T-helper 17 cell (primary cell): Measurements from ENCODE around the gene PRR13. TPM values are rescaled to one million over a fixed set of nuclear protein-coding genes. Genes with fewer than 3 reads are reported as not detected.
A peak's percentile ranks its signal among the peaks of the same experiment; 100 is the strongest.
"Not testable (repeated sequence)": the region's sequence is repeated elsewhere in the genome, so short reads cannot be mapped to it uniquely, and the experiment has no call there.

Experiments
- ATAC-seq: fragments of 150-1000 bp; cut with Tn5 transposase; 2 replicates; pipeline ENCODE4 v1.10.0; 2021; ENCODE audit warnings: mild to moderate bottlenecking, moderate library complexity
- DNase-seq, 3 donors: peaks; one replicate each; pipeline versions ENCODE4 v3.0.0 to v3.0.0-alpha.2; 2020 to 2021
- H3K9me3 ChIP-seq: one replicate; pipeline ENCODE4 v1.7.0; 2013; ENCODE audit warnings: low read length, mild to moderate bottlenecking; ENCODE audit not compliant: control insufficient read depth, poor library complexity, severe bottlenecking
- H3K27ac Mint-ChIP-seq: one replicate; pipeline ENCODE4 v1.8.0; 2022; ENCODE audit warnings: mild to moderate bottlenecking, moderate library complexity, mixed read lengths
- H3K27me3 Mint-ChIP-seq: one replicate; pipeline ENCODE4 v1.8.0; 2022; ENCODE audit warnings: mixed read lengths
- H3K36me3 Mint-ChIP-seq: one replicate; pipeline ENCODE4 v1.8.0; 2022; ENCODE audit warnings: low read depth, mixed read lengths
- H3K4me1 Mint-ChIP-seq: one replicate; pipeline ENCODE4 v1.8.0; 2022; ENCODE audit warnings: mild to moderate bottlenecking, mixed read lengths
- H3K4me3 Mint-ChIP-seq: one replicate; pipeline ENCODE4 v1.8.0; 2022; ENCODE audit warnings: mild to moderate bottlenecking, moderate library complexity, mixed read lengths
- total RNA-seq, 4 donors: library from RNA in 2 of 4; stranded (reverse) in 2 of 4; gene quantifications; one replicate each; pipeline ENCODE4 v1.2.3 and lab custom pipeline; 2022 to 2026

The PRR13 gene
- total RNA-seq, 2 donors from 2014 or later: 168 to 188 TPM

- H3K4me3 Mint-ChIP-seq: no peak overlapping the region
- H3K27me3 Mint-ChIP-seq: no peaks in the 10 kb centered on the region
- DNase-seq: no peak
- peaks cover 9% of the 10 kb centered on the region for H3K4me1 Mint-ChIP-seq
- no peaks in the 10 kb centered on the region for H3K36me3 Mint-ChIP-seq
- no peak for ATAC-seq
- H3K27ac Mint-ChIP-seq: no peak overlapping the region
- H3K9me3 ChIP-seq: no peaks in the 10 kb centered on the region
Measured at GRCh38 chr12:53424626-53425514, 16.7 kb upstream of the PRR13 start.

DNA sequence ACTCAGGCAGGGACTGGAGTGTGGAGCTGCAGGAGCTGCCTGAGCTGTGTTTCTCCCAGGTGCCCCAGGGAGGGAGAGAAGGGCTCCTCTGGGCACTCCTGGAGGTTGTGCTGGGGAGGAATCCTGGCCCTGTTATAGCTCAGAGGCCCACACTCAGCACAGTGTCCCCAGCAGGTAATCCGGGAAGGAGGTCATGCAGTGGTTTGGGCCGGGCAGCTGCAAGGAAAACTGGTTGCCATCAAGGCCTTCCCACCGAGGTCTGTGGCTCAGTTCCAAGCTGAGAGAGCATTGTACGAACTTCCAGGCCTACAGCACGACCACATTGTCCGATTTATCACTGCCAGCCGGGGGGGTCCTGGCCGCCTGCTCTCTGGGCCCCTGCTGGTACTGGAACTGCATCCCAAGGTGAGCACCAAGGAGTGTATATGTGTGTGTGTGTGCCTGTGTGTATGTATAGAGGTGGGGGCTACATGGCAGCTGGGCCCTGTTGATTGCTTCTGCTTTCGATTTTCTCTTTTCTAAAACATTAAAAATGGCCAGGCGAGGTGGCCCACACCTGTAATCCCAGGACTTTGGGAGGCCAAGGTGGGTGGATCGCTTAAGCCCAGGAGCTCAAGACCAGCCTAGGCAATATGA, 15.9 kb upstream of the PRR13 start:
- no peak overlapping the region for H3K27ac Mint-ChIP-seq
- DNase-seq (no peak), ATAC-seq (no peak)
- no peak overlapping the region for H3K4me3 Mint-ChIP-seq
- no peaks in the 10 kb centered on the region for H3K36me3 Mint-ChIP-seq
- peaks cover 12% of the 10 kb centered on the region for H3K4me1 Mint-ChIP-seq
- H3K27me3 Mint-ChIP-seq: no peaks in the 10 kb centered on the region
- H3K9me3 ChIP-seq: no peaks in the 10 kb centered on the region

DNA sequence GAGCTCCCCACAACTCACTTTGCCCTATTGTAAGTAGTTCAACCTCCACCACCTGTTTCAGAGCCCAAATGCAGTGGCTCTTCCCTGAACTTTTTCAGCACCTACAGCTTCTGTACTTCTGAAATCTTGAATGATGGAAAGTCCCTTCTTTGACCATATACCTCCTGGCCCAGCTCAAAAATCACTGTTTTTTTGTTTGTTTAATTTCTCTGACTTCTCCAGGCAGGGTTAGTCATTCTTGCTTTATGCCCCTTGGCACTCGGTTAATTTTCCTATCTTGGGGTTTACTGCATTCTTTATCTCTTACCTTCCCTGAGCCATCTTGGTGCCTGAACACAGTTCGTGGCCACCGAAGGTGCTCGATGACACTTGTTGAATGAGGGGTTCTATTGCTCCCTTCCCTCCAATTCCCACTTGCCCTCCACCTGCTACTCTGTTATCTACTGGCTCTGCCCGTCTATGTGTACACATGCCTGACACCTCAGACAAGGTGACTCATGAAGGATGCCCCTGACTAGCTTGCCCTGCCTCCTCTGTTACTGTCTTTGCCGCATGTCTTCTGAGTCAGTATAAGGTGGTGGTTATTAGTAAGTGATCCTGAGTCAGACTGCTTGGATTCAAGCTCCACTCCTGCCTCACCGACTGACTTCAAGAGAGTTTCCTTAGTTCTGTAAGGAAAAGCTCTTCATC, 13.5 kb upstream of the PRR13 start:
- H3K9me3 ChIP-seq: no peaks in the 10 kb centered on the region
- Mint-ChIP-seq H3K27ac (peak overlapping the region; percentile 47), H3K4me1 (peaks cover 7% of the 10 kb centered on the region), H3K36me3 (no peaks in the 10 kb centered on the region), H3K27me3 (no peaks in the 10 kb centered on the region), H3K4me3 (no peak overlapping the region)
- no peak for DNase-seq
- ATAC-seq: no peak

DNA sequence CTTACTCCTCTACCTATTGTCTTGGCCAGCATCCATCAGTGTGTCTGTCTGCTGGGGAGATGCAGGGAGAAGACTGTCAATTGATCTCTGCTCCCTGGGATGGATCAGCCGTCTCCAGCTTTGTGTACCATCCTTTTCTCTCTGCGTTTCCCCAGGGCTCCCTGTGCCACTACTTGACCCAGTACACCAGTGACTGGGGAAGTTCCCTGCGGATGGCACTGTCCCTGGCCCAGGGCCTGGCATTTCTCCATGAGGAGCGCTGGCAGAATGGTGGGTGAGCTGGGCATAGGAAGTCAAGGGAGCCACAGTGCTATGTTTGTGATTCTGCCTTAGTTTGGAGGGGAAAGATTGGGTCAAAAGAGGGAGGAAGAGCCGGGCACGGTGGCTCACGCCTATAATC, 12.8 kb upstream of the PRR13 start:
- H3K4me1 Mint-ChIP-seq: peaks cover 7% of the 10 kb centered on the region
- no peaks in the 10 kb centered on the region for H3K36me3 Mint-ChIP-seq
- no peaks in the 10 kb centered on the region for H3K9me3 ChIP-seq
- DNase-seq: no peak
- ATAC-seq: no peak
- no peaks in the 10 kb centered on the region for H3K27me3 Mint-ChIP-seq
- peak overlapping the region; percentile 47 for H3K27ac Mint-ChIP-seq
- H3K4me3 Mint-ChIP-seq: no peak overlapping the region

- ATAC-seq (no peak), DNase-seq (no peak)
- H3K27me3 Mint-ChIP-seq: no peaks in the 10 kb centered on the region
- no peak overlapping the region for H3K27ac Mint-ChIP-seq
- H3K4me3 Mint-ChIP-seq: no peak overlapping the region
- peaks cover 7% of the 10 kb centered on the region for H3K4me1 Mint-ChIP-seq
- no peaks in the 10 kb centered on the region for H3K9me3 ChIP-seq
- no peaks in the 10 kb centered on the region for H3K36me3 Mint-ChIP-seq
Measured at GRCh38 chr12:53430116-53430515, 11.4 kb upstream of the PRR13 start.

DNA sequence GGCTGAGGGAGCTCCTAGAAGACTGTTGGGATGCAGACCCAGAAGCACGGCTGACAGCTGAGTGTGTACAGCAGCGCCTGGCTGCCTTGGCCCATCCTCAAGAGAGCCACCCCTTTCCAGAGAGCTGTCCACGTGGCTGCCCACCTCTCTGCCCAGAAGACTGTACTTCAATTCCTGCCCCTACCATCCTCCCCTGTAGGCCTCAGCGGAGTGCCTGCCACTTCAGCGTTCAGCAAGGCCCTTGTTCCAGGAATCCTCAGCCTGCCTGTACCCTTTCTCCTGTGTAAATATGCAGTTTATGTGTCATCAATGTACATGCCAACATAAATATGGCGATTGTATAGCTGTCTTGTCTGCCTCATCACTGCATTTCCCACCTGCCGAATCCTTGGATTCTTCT, 10.3 kb upstream of the PRR13 start:
- Mint-ChIP-seq H3K36me3 (no peaks in the 10 kb centered on the region), H3K27ac (no peak overlapping the region), H3K4me1 (peaks cover 7% of the 10 kb centered on the region), H3K4me3 (no peak overlapping the region), H3K27me3 (no peaks in the 10 kb centered on the region)
- ATAC-seq: no peak
- no peaks in the 10 kb centered on the region for H3K9me3 ChIP-seq
- no peak for DNase-seq

DNA sequence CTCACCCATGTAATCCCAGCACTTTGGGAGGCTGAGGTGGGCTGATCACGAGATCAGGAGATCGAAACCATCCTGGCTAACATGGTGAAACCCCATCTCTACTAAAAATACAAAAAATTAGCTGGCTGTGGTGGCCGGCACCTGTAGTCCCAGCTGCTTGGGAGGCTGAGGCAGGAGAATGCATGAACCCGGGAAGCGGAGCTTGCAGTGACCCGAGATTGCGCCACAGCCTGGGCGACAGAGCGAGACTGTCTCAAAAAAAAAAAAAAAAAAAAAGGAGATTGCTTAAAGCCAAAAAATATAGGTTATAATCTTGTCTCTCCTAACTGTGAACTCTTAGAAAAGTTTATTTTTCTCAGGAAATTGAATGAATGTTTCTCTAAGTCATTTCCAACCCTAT, 6.2 kb upstream of the PRR13 start:
- H3K4me3 Mint-ChIP-seq, H3K27ac Mint-ChIP-seq, DNase-seq, H3K36me3 Mint-ChIP-seq, H3K9me3 ChIP-seq, H3K27me3 Mint-ChIP-seq, H3K4me1 Mint-ChIP-seq, ATAC-seq: not testable (repeated sequence)

DNA sequence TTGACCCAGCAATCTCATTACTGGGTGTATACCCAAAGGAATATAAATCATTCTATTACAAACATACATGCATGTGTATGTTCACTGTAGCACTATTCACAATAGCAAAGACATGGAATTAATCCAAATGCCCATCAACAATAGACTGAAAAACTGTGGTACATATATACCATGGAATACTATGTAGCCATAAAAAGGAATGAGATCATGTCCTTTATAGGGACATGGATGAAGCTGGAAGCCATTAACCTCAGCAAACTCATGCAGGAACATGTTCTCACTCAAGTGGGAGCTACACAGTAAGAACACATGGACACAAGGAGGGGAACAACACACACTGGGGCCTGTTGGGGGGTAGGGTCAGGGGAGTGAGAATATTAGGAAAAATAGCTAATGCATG, 2.0 kb upstream of the PRR13 start:
- DNase-seq, H3K9me3 ChIP-seq, ATAC-seq, H3K27me3 Mint-ChIP-seq, H3K27ac Mint-ChIP-seq, H3K4me3 Mint-ChIP-seq, H3K36me3 Mint-ChIP-seq: not testable (repeated sequence)
- H3K4me1 Mint-ChIP-seq: peaks cover 16% of the 10 kb centered on the region

GRCh38 chr12:53443955-53444354, 2.4 kb downstream of the PRR13 start:
- H3K36me3 Mint-ChIP-seq: no peaks in the 10 kb centered on the region
- no peak for DNase-seq
- no peaks in the 10 kb centered on the region for H3K9me3 ChIP-seq
- H3K4me1 Mint-ChIP-seq: peaks cover 33% of the 10 kb centered on the region
- H3K27me3 Mint-ChIP-seq: no peaks in the 10 kb centered on the region
- peak overlapping the region; percentile 93 for H3K27ac Mint-ChIP-seq
- no peak for ATAC-seq
- peak overlapping the region; percentile 98 for H3K4me3 Mint-ChIP-seq

- peak overlapping the region; percentile 93 for H3K27ac Mint-ChIP-seq
- H3K36me3 Mint-ChIP-seq, H3K27me3 Mint-ChIP-seq, H3K9me3 ChIP-seq, DNase-seq, ATAC-seq: not testable (repeated sequence)
- H3K4me1 Mint-ChIP-seq: peaks cover 33% of the 10 kb centered on the region
- peak overlapping the region; percentile 98 for H3K4me3 Mint-ChIP-seq
Measured at GRCh38 chr12:53444593-53445325, 3.2 kb downstream of the PRR13 start.

- H3K4me3 Mint-ChIP-seq: no peak overlapping the region
- no peak for ATAC-seq
- H3K4me1 Mint-ChIP-seq: peaks cover 35% of the 10 kb centered on the region
- H3K9me3 ChIP-seq: no peaks in the 10 kb centered on the region
- no peak for DNase-seq
- peaks cover 4% of the 10 kb centered on the region for H3K36me3 Mint-ChIP-seq
- no peaks in the 10 kb centered on the region for H3K27me3 Mint-ChIP-seq
- no peak overlapping the region for H3K27ac Mint-ChIP-seq
Measured at GRCh38 chr12:53450936-53451335, 9.4 kb downstream of the PRR13 start.

DNA sequence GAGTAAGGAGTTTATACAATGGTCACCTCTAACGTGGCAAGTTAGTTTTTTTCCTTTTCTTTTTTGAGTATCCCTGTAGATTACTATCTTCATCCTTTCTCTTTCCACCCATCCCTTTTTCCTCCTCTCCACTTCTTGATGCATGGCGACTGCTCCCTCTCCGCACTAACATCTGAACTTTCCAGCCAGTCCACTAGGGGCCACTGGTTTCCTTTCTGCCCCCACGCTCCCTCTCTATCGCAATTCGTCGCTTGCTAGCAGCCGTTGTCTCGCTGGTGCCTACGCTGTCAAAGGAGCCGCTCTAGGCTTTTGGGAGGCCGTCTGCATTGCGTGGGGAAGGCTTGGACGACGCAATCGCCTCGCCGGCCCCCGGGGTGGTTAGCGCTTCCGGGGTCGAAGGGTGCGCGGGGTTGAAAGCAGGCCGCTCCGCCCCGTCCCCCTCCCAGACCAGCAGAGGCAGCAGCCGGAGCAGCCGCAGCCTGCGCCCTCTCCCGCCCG, 10.2 kb downstream of the PRR13 start, which contains the start of gene PCBP2:
Gene PCBP2, plus strand, starts transcription at position 442 of the 498 bp plus-strand sequence. CDS start 2,699 bp downstream, outside the sequence.
- Mint-ChIP-seq H3K27me3 (no peaks in the 10 kb centered on the region), H3K36me3 (peaks cover 4% of the 10 kb centered on the region), H3K27ac (peak within 1 kb of the TSS; percentile 93), H3K4me1 (peaks cover 30% of the 10 kb centered on the region), H3K4me3 (peak within 1 kb of the TSS; percentile 97)
- DNase-seq: peak; percentile 93 to 96 (median 94)
- H3K9me3 ChIP-seq: no peaks in the 10 kb centered on the region
- ATAC-seq: peak; percentile 94
